ENCODE measurements around the gene GJD2.

Gene GJD2

GRCh38 chr15:34773013-34773412, 18.2 kb upstream of the GJD2 start:
- DNase-seq (ENCODE audit: low read depth in 2 of 2) = no peak

DNA sequence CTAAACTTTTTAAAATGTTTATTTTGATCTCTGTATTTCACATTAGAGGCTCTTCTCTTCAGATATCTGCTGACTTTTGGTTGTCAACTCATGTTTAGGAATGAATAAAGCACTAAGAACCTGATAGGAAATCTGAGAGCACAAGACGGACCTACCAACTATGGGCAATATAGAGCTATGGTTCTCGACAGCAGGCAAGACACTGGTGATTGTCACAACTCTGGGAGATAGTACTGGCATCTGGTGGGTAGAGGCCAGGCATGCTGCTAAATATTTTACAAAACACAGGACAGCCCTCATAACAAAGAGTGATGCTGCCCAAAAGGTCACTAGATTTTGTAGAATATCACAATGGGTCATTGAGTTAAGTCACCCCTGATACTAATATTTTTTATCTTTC, 17.5 kb upstream of the GJD2 start:
- no peak for DNase-seq (ENCODE audit: low read depth in 2 of 2)

DNA sequence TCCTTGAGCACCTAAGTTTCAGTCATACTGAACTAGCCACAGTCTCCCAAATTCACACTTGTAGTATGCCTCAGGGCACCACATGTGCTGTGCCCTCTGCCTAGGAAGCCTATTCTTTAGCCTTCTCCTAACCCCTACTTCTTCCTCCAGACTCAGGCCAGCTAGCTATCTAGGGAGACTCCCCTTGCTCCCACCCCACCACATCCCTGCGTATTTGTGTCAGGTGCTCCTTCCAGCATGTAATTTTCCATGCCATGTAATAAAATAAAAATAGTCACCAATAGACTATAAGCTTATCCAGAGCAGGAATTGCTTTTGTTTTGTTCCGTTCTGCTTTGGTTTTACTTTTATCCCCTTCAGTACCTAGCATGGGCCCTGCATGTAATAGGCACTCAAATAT, 14.9 kb upstream of the GJD2 start:
- no peak for DNase-seq (ENCODE audit: low read depth in 2 of 2)

DNA sequence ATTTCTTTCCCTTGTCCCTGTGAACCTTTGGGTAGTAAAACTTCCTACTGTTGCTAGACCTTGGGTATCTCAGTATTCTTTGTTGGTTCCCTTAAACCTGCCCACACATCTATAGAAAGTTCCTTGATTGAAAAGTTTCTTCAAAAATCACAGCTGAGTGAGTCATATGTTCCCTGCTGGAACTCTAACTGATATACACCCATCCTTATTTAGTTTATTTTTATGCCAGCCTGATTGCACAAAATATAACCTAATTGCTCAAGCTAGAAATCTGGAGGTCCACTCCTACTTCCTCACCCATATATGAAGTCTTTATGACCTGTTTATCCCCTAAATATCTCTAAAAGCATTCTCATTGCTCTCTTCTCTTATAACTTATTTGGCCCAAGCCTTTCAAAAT, 13.7 kb upstream of the GJD2 start:
- no peak for DNase-seq (ENCODE audit: low read depth in 2 of 2)

- DNase-seq (ENCODE audit: low read depth in 2 of 2) = no peak
Observed at GRCh38 chr15:34765741-34766140, 10.9 kb upstream of the GJD2 start.

DNA sequence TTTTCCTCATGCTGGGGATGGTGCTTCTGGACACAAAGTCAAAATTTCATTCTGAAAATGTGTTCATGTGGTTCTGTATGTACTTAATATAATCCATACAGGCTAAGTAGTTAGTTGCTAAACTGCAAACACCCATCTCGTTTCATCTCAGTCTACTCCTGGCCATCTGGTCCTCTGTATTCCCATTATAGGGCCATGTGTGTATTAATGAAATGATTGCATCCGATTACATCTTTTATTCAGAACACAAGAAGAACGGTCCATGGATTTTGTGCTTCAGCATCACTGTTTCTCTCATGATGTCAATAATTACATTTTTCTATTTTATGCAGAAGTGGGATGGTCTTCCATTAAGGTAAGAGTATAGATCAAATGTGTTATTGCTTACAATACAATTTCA, 6.1 kb upstream of the GJD2 start:
- DNase-seq (ENCODE audit: low read depth in 2 of 2) = no peak

DNA sequence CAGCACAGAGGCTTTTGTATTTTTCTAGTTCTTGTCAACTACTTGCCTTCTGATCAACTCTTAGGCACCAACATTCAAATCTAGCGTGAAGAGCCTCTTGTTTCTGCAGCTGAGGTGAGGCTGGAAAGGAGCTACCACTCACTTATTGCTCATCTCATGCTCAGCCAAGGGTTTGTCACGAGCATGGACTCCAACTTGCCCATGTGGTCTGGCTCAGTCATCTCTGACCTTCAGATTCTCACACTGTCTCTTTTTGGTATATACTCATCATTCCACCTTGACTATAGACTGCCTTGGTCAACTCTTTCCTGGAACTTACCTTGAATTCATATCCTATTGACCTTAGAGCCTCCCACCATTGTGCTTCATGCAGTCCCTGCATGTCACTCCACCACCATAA, 5.2 kb upstream of the GJD2 start:
- no peak for DNase-seq (ENCODE audit: low read depth in 2 of 2)

GRCh38 chr15:34759347-34759746, 4.5 kb upstream of the GJD2 start:
- no peak for DNase-seq (ENCODE audit: low read depth in 2 of 2)

GRCh38 chr15:34757262-34757661, 2.5 kb upstream of the GJD2 start:
- DNase-seq (ENCODE audit: low read depth in 2 of 2) = no peak

GRCh38 chr15:34755419-34755773, 598 bp upstream of the GJD2 start:
- DNase-seq (ENCODE audit: low read depth in 2 of 2) = no peak

DNA sequence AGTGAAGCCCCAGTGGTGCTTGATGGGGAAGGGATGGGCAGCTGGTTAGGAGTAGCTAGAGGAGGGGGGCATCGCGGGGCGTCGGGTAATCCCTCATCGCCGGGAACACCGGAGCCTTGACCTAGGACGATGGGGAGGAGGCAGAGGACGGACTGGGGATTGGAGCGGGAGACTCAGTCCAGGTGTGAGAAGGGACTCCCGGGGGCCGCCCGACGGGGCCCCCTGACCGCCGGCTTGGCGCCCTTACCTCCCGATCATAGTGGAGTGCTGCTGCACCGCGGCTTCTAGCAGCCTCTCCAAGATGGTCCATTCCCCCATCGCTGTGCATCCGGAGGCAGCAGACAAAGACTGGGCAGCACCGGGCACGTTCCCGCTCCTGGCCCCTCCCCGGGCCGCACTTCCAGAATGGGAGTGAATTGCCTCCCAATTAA, 612 bp downstream of the GJD2 start:
- no peak for DNase-seq (ENCODE audit: low read depth in 2 of 2)

- no peak for DNase-seq (ENCODE audit: low read depth in 2 of 2)
Observed at GRCh38 chr15:34753236-34753894, 1.4 kb downstream of the GJD2 start.

GRCh38 chr15:34749691-34750090, 5.1 kb downstream of the GJD2 start:
- DNase-seq (ENCODE audit: low read depth in 2 of 2) = no peak

DNA sequence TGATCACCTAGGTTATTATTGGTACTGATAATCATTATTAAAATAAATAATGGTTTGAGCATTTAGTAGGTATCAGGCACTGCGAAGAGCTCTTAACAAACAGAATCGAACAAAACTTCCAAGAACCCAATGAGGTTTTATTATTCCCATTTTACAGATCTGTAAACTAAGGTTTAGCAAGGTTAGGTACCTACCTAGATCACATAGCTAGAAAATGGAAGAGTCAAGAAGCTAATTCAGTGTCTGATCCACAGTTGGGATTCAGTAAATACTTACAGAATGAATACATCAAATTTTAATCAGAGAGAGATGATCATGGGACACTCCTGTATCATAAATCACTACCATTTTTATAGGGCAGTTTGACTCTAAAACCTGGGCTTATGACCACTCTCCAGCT, 15.5 kb downstream of the GJD2 start:
- DNase-seq (ENCODE audit: low read depth in 2 of 2) = no peak

GRCh38 chr15:34738002-34738401, 16.8 kb downstream of the GJD2 start:
- DNase-seq (ENCODE audit: low read depth in 2 of 2) = no peak

DNA sequence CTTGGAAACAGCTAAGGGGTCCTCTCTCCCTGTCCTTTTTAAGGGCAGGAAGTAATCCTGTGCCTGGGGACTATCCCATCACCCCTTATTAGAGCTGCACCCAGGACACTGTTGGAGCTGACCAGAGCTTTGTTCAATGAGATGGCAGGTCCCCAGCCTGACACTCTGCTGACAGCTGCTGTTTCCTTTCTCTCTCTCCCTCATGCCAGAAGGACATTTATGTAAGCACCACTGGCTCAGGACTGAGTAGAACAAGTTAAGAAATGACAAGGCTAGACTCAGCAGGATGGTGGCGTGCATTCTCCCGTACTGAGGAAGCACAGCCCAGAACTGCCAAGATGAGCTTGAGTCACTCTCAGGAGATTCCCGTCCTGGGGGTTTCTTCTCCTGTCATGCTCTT, 17.3 kb downstream of the GJD2 start:
- no peak for DNase-seq (ENCODE audit: low read depth in 2 of 2)

DNA sequence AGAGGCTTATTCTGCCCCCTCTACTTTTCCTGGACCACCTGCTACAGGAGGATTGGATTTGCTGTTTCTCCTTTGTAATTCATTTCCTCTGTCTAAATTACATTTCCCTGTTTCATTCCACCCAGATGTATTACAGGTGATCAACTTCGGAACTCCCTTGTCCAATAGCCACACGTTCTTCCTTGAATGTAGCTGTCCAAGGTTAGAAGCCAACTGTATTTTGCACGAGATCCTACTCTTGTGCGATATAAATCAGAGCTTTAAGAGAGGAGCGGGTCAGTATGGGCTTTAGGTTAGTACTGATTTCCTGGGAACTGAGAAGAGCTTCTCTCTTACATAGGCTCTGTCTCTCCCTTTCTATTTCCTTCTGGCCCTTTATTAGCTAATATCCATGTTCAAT, 20.5 kb downstream of the GJD2 start:
- DNase-seq (ENCODE audit: low read depth in 2 of 2) = no peak

GRCh38 chr15:34733621-34734020, 21.2 kb downstream of the GJD2 start:
- no peak for DNase-seq (ENCODE audit: low read depth in 2 of 2)

DNA sequence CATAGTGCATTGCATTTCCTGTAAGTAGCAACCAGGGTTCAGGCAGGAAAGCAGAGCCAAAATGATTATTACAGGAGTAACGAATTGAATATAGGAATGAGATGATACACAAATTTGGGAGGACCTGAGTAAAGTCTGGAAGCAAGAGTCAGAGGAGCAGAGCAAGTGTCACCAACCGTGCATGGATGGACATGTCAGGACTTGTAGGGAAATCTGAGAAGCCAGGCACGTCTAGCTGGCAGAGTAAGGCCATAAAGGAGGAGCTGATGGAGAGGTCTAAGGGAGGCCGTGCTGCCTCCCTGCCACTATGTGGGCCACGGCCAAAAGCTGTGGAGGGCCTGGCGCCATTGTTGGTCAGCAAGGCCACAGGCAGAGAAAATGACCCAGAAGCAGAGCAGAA, 22.4 kb downstream of the GJD2 start:
- no peak for DNase-seq (ENCODE audit: low read depth in 2 of 2)

DNA sequence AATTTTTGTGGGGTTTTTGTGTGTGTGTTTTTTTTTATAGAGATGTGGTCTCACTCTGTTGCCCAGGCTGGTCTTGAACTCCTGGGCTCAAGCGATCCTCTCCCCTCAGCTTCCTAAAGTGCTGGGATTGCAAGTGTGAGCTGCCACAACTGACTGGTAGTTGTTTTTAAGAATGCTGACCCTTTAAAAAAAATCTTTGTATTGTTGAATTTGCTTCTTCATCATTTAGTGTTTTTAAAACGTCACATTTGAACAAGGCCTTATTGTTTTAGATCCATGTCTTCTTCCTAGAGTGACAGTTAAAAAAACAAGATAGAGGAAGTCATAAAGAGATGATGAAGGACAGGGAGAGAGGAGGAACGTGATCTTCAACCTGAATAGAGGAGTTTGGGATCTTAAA, 24.1 kb downstream of the GJD2 start:
- DNase-seq (ENCODE audit: low read depth in 2 of 2) = no peak

DNA sequence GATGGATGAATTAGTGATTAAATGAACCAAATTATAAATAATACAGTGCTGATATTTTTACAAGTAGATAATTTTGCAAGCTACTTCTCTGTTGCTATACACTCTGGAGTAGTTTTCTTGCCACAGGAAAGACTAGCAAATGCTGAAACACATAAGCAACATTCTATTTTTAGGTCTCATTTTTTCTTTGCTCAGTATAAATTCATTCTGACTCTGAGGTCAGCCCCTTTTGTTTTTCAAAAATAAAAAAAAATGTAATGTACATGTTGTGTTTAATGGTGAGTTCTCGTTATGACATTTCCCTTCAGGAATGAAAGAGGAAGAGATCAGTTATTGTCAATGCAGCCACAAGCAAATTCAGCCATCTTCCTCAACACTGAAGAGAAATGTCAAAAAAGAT, 24.9 kb downstream of the GJD2 start:
- no peak for DNase-seq (ENCODE audit: low read depth in 2 of 2)

DNA sequence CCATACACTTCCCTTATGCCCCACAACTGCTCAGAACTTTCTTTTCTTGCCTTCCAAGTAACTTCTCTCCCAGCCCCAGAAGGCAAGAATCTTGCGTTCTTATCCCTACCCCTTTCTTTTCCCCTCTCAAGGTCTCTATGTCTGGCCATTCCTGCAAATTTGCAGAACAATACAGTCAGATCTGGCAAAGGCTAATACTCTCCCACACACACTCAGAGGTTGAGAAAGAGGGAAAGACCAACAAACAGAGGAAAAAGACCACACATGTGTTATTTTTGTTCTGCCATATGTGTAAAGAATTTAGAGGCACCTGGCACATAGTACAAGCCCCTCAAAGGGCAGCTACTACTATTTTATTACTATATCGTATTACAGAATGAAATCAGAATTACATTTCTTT, 25.7 kb downstream of the GJD2 start:
- DNase-seq (ENCODE audit: low read depth in 2 of 2) = no peak

DNA sequence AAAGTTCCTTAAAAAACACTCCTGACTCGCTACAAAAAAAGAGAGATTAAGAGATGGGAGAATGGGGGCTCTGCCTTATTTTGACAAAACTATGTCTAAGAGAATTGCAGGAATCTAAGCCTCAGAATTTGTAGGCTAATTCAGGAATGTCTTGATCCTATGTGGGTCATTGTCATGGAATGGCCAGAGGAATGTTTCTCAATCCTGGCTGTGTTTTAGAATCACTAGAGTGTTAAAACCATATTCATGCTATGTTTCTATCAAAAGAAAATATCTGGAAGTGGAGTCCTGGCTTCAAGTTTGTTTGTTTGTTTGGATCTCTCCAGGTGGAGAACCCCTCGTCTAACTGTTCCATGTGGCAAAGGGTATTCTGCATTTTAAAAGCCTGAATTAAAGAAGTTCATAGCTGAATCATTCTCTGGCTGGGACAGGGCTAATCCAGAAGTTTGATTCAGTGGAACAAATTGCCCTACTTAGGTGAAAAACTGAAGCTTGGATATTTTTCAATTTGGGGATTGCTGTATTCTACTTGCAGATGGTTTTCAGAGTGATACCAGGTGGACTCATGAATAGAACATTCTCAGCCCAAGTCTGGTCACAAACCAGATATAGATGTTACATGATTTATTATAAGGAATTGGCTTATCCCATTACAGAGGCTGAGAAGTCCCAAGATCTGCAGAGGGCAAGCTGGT, 28.2 kb downstream of the GJD2 start:
- no peak for DNase-seq (ENCODE audit: low read depth in 2 of 2)

- no peak for DNase-seq (ENCODE audit: low read depth in 2 of 2)
Observed at GRCh38 chr15:34725556-34725955, 29.2 kb downstream of the GJD2 start.

Data from stimulated activated CD4-positive, alpha-beta T cell treated with anti-CD3 and anti-CD28 coated beads, Interleukin-4, amount 100 ng/mL, for 48 hours (primary cell).